ENCODE measurements around the gene FGF4. TPM values are rescaled to one million over a fixed set of nuclear protein-coding genes. Genes with fewer than 3 reads are reported as not detected.

The FGF4 gene
- total RNA-seq, 1 donor from 2014 or later: not detected

GRCh38 chr11:69726481-69726880 lies 48.7 kb downstream of the FGF4 start:
- Histone ChIP-seq H3K27ac (ENCODE audit: low read depth, low read length) (no peak overlapping the region), H3K4me2 (ENCODE audit: low read length) (no peak overlapping the region), H3K36me3 (ENCODE audit: insufficient read depth, low read length) (no peaks in the 10 kb centered on the region), H3K4me1 (ENCODE audit: insufficient read depth, low read length) (no peaks in the 10 kb centered on the region), H2AFZ (ENCODE audit: low read depth, low read length) (no peak overlapping the region), H3K27me3 (ENCODE audit: insufficient read depth, low read length) (peaks cover 14% of the 10 kb centered on the region), H3K9me3 (ENCODE audit: insufficient read depth, low read depth, low read length) (no peaks in the 10 kb centered on the region), H3K9ac (ENCODE audit: low read length) (no peak overlapping the region), H4K20me1 (ENCODE audit: insufficient read depth, low read length) (no peaks in the 10 kb centered on the region), H3K4me3 (ENCODE audit: insufficient read depth, low read depth, low read length) (no peak overlapping the region), H3K79me2 (ENCODE audit: insufficient read depth, low read length) (no peaks in the 10 kb centered on the region)
- H3K4me1 Mint-ChIP-seq (ENCODE audit: low read depth, unreplicated experiment): peaks cover 7% of the 10 kb centered on the region
- H3K27me3 Mint-ChIP-seq (ENCODE audit: low read depth, unreplicated experiment): peaks cover 50% of the 10 kb centered on the region
- TF ChIP-seq, protein P1, sequence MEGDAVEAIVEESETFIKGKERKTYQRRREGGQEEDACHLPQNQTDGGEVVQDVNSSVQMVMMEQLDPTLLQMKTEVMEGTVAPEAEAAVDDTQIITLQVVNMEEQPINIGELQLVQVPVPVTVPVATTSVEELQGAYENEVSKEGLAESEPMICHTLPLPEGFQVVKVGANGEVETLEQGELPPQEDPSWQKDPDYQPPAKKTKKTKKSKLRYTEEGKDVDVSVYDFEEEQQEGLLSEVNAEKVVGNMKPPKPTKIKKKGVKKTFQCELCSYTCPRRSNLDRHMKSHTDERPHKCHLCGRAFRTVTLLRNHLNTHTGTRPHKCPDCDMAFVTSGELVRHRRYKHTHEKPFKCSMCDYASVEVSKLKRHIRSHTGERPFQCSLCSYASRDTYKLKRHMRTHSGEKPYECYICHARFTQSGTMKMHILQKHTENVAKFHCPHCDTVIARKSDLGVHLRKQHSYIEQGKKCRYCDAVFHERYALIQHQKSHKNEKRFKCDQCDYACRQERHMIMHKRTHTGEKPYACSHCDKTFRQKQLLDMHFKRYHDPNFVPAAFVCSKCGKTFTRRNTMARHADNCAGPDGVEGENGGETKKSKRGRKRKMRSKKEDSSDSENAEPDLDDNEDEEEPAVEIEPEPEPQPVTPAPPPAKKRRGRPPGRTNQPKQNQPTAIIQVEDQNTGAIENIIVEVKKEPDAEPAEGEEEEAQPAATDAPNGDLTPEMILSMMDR (IDR thresholded peaks at IDR 0.05; ENCODE audit: insufficient read depth, low read depth, low read length): no peak
- TF ChIP-seq EZH2 (IDR thresholded peaks at IDR 0.05; ENCODE audit: insufficient read depth, low read length): no peak
- no peak overlapping the region for H3K4me3 Mint-ChIP-seq (ENCODE audit: unreplicated experiment)
- DNase-seq (ENCODE audit: low read depth): no peak
- no peaks in the 10 kb centered on the region for H3K36me3 Mint-ChIP-seq (ENCODE audit: low read depth, unreplicated experiment)
- no peak for FAIRE-seq
- peaks cover 2% of the 10 kb centered on the region for H3K9me3 Mint-ChIP-seq (ENCODE audit: unreplicated experiment)
- peak overlapping the region; percentile 34 for H3K27ac Mint-ChIP-seq (ENCODE audit: unreplicated experiment)

DNA sequence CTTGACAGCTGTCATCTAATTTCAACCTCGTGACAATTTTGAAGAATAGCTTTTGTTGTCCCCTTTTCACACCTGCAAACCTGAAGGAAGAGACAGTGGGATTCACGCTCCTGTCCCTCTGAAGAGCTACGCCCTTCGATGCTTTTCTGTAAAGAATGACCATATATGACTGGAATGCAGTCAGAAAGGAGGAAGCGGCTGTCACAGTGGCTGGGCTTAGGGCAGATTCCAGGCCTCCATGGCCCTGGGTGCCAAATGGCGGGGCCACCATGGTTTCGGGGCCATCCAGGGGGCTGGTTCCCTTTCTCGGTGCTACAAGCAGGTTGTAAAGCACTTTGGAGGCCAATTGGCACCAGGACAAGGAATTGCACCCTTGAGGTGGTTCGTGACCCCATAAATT lies 49.1 kb downstream of the FGF4 start:
- no peak overlapping the region for H3K4me3 ChIP-seq (ENCODE audit: insufficient read depth, low read depth, low read length)
- H4K20me1 ChIP-seq (ENCODE audit: insufficient read depth, low read length): no peaks in the 10 kb centered on the region
- H3K9me3 ChIP-seq (ENCODE audit: insufficient read depth, low read depth, low read length): no peaks in the 10 kb centered on the region
- no peaks in the 10 kb centered on the region for H3K36me3 ChIP-seq (ENCODE audit: insufficient read depth, low read length)
- no peak overlapping the region for H3K9ac ChIP-seq (ENCODE audit: low read length)
- H3K36me3 Mint-ChIP-seq (ENCODE audit: low read depth, unreplicated experiment): no peaks in the 10 kb centered on the region
- H3K27me3 Mint-ChIP-seq (ENCODE audit: low read depth, unreplicated experiment): peaks cover 53% of the 10 kb centered on the region
- DNase-seq (ENCODE audit: low read depth) (no peak), FAIRE-seq (no peak)
- no peaks in the 10 kb centered on the region for H3K4me1 ChIP-seq (ENCODE audit: insufficient read depth, low read length)
- TF ChIP-seq, protein P1 (IDR thresholded peaks at IDR 0.05; ENCODE audit: insufficient read depth, low read depth, low read length): no peak
- no peak for TF ChIP-seq EZH2 (IDR thresholded peaks at IDR 0.05; ENCODE audit: insufficient read depth, low read length)
- H3K9me3 Mint-ChIP-seq (ENCODE audit: unreplicated experiment): peaks cover 2% of the 10 kb centered on the region
- H3K4me2 ChIP-seq (ENCODE audit: low read length): no peak overlapping the region
- H3K27ac Mint-ChIP-seq (ENCODE audit: unreplicated experiment): peak overlapping the region; percentile 34
- H3K27me3 ChIP-seq (ENCODE audit: insufficient read depth, low read length): peaks cover 14% of the 10 kb centered on the region
- H3K27ac ChIP-seq (ENCODE audit: low read depth, low read length): no peak overlapping the region
- no peak overlapping the region for H2AFZ ChIP-seq (ENCODE audit: low read depth, low read length)
- H3K4me3 Mint-ChIP-seq (ENCODE audit: unreplicated experiment): no peak overlapping the region
- H3K79me2 ChIP-seq (ENCODE audit: insufficient read depth, low read length): no peaks in the 10 kb centered on the region
- peaks cover 7% of the 10 kb centered on the region for H3K4me1 Mint-ChIP-seq (ENCODE audit: low read depth, unreplicated experiment)

DNA sequence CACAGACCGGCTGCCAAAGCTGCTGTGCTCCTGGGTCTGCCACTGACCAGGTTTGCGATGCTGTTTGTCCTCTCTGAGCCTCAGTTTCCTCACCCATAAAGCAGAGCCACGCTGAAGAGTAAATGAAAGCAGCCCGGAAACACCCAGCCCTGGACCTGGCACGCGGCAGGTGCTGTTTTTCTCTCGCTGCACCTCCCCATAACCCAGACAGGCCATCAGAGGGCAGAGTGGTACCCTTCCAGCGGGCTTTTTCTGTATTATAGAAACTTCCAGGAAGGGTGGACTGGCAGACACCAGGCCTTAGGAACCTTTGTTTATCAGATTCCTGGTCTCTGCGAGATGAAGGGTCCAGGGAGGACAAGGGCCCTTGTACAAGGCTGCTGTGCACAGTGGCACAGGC lies 53.4 kb downstream of the FGF4 start:
- no peaks in the 10 kb centered on the region for H4K20me1 ChIP-seq (ENCODE audit: insufficient read depth, low read length)
- DNase-seq (ENCODE audit: low read depth): no peak
- H3K4me1 ChIP-seq (ENCODE audit: insufficient read depth, low read length): no peaks in the 10 kb centered on the region
- H3K4me3 ChIP-seq (ENCODE audit: insufficient read depth, low read depth, low read length): no peak overlapping the region
- peaks cover 38% of the 10 kb centered on the region for H3K27me3 ChIP-seq (ENCODE audit: insufficient read depth, low read length)
- no peak for FAIRE-seq
- no peaks in the 10 kb centered on the region for H3K36me3 Mint-ChIP-seq (ENCODE audit: low read depth, unreplicated experiment)
- H3K27ac Mint-ChIP-seq (ENCODE audit: unreplicated experiment): no peak overlapping the region
- H3K4me2 ChIP-seq (ENCODE audit: low read length): no peak overlapping the region
- H3K27me3 Mint-ChIP-seq (ENCODE audit: low read depth, unreplicated experiment): peaks cover 55% of the 10 kb centered on the region
- no peak overlapping the region for H3K4me3 Mint-ChIP-seq (ENCODE audit: unreplicated experiment)
- H3K9me3 Mint-ChIP-seq (ENCODE audit: unreplicated experiment): peaks cover 2% of the 10 kb centered on the region
- no peak overlapping the region for H3K27ac ChIP-seq (ENCODE audit: low read depth, low read length)
- no peaks in the 10 kb centered on the region for H3K79me2 ChIP-seq (ENCODE audit: insufficient read depth, low read length)
- H3K36me3 ChIP-seq (ENCODE audit: insufficient read depth, low read length): no peaks in the 10 kb centered on the region
- TF ChIP-seq EZH2 (IDR thresholded peaks at IDR 0.05; ENCODE audit: insufficient read depth, low read length): no peak
- H2AFZ ChIP-seq (ENCODE audit: low read depth, low read length): no peak overlapping the region
- H3K4me1 Mint-ChIP-seq (ENCODE audit: low read depth, unreplicated experiment): peaks cover 7% of the 10 kb centered on the region
- no peaks in the 10 kb centered on the region for H3K9me3 ChIP-seq (ENCODE audit: insufficient read depth, low read depth, low read length)
- no peak overlapping the region for H3K9ac ChIP-seq (ENCODE audit: low read length)

All from astrocyte (in vitro differentiated cells and primary cell).